OCI-LY7 (cell line): Measurements from ENCODE around the gene IRX6. TPM values are rescaled to one million over a fixed set of nuclear protein-coding genes. Genes with fewer than 3 reads are reported as not detected.

Experiments
- BruUV-seq: library from RNA; stranded (reverse); fragments of 400-500 nt; replicated peaks from 2 replicates; lab custom pipeline; 2021; lab: Mats Ljungman, UMichigan
- CTCF ChIA-PET: fragments of 300-600 bp; sonication (Branson Sonifier 250); formaldehyde crosslinking; loops from one replicate; lab custom pipeline; 2022; ENCODE audit warnings: antibody characterized with exemption; ENCODE audit not compliant: unreplicated experiment; lab: Charles Lee
- POLR2A ChIA-PET: fragments of 300-600 bp; sonication (Branson Sonifier 250); formaldehyde crosslinking; loops from one replicate; lab custom pipeline; 2022; ENCODE audit warnings: antibody characterized with exemption; lab: Charles Lee
- DNase-seq: peaks from one replicate; pipeline ENCODE4 v3.0.0-alpha.2; 2015; ENCODE audit warnings: low spot score
- H2AFZ ChIP-seq: fragments of 200-600 bp; sonication (generic), shearing (Covaris generic); 2 replicates; pipeline ENCODE4 v1.6.1; 2014; ENCODE audit warnings: mild to moderate bottlenecking, antibody characterized with exemption, low read length, moderate library complexity
- H3K27ac ChIP-seq: fragments of 200-600 bp; sonication (generic); 2 replicates; pipeline ENCODE4 v1.5.1; 2014; ENCODE audit warnings: mixed run types, low read depth, mild to moderate bottlenecking, moderate library complexity, low read length, inconsistent platforms; ENCODE audit not compliant: poor library complexity, severe bottlenecking
- H3K36me3 ChIP-seq: fragments of 200-600 bp; sonication (generic); 2 replicates; pipeline ENCODE4 v1.6.1; 2014; ENCODE audit warnings: mild to moderate bottlenecking, antibody characterized with exemption, low read length, moderate library complexity, mixed read lengths; ENCODE audit not compliant: insufficient read depth
- H3K4me1 ChIP-seq: fragments of 200-600 bp; sonication (generic); 2 replicates; pipeline ENCODE4 v1.5.1; 2014; ENCODE audit warnings: mild to moderate bottlenecking, low read length; ENCODE audit not compliant: insufficient read depth, poor library complexity, severe bottlenecking
- H3K4me2 ChIP-seq: fragments of 200-600 bp; sonication (generic); 2 replicates; pipeline ENCODE4 v1.6.1; 2014; ENCODE audit warnings: mild to moderate bottlenecking, low read length
- H3K4me3 ChIP-seq: fragments of 200-600 bp; sonication (generic); 2 replicates; pipeline ENCODE4 v1.5.1; 2014; ENCODE audit warnings: mild to moderate bottlenecking, low read depth, low read length; ENCODE audit not compliant: poor library complexity, severe bottlenecking
- H3K79me2 ChIP-seq: fragments of 200-600 bp; sonication (generic); 2 replicates; pipeline ENCODE4 v1.6.1; 2016; ENCODE audit warnings: low read depth, mild to moderate bottlenecking, low read length, moderate library complexity, mixed read lengths; ENCODE audit not compliant: insufficient read depth
- H3K9me2 ChIP-seq: fragments of 200-600 bp; sonication (generic); 2 replicates; pipeline ENCODE4 v1.6.1; 2016; ENCODE audit warnings: mild to moderate bottlenecking, low read length, mixed read lengths; ENCODE audit not compliant: insufficient read depth
- H3K9me3 ChIP-seq: fragments of 200-600 bp; sonication (generic); 2 replicates; pipeline ENCODE4 v1.6.1; 2014; ENCODE audit warnings: mild to moderate bottlenecking, mixed run types, low read length, mixed read lengths
- H4K20me1 ChIP-seq: fragments of 200-600 bp; sonication (generic); 2 replicates; pipeline ENCODE4 v1.6.1; 2014; ENCODE audit warnings: mild to moderate bottlenecking, antibody characterized with exemption, low read length, moderate library complexity, mixed read lengths; ENCODE audit not compliant: insufficient read depth
- EZH2phosphoT487 ChIP-seq: fragments of 200-600 bp; sonication (generic); IDR thresholded peaks from 2 replicates; pipeline ENCODE4 v1.6.1; 2018; ENCODE audit warnings: low read depth, borderline replicate concordance, mild to moderate bottlenecking, mixed run types, antibody characterized with exemption, low read length, moderate library complexity, mixed read lengths
- intact Hi-C: fragments of 100-400 bp; cut with micrococcal nuclease; formaldehyde crosslinking; loops from one replicate; pipeline ENCODE4 v1.10.0; 2022; ENCODE audit not compliant: unreplicated experiment
- total RNA-seq, 2 experiments: library from RNA; depleted of rRNA in 1 of 2; stranded (reverse); fragments of >200 nt in 1 of 2; shearing (Covaris generic) in 1 of 2; gene quantifications; 2 replicates each; pipeline ENCODE4 v1.2.3, GENCODE V29; 2014 to 2022
- TF ChIP-seq, protein P1 (sequence below): fragments of 200-600 bp; sonication (generic); conservative IDR thresholded peaks from 2 replicates; pipeline ENCODE4 v1.5.1; 2014; ENCODE audit warnings: mild to moderate bottlenecking, antibody characterized with exemption, low read length, moderate library complexity, mixed read lengths

The IRX6 gene
- total RNA-seq, 2 experiments from 2014 or later = not detected

DNA sequence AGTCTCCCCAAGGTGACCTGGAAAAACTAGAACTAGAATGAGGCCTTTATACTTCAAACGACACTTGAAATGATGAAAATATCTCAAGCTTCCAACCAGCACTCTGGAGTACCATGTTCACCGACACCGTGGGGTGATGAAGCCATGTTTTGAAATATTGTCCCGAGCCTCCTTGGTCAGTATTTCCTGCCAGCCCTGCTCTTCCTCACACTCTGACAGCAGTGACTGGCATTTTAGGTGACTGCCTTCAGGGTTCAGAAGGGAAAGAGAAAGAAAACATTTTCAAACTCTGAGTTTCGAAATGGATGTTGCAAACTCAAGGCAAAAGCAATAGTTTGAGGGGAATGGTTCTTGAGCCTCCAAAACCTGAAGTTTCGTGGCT, 39.3 kb upstream of the IRX6 start:
- BruUV-seq = no TSS peak
- Histone ChIP-seq H3K27ac (no peak overlapping the region), H3K9me2 (no peaks in the 10 kb centered on the region), H3K4me2 (no peak overlapping the region), H3K4me1 (no peaks in the 10 kb centered on the region), H3K79me2 (no peaks in the 10 kb centered on the region), H2AFZ (no peak overlapping the region), H3K4me3 (no peak overlapping the region), H3K9me3 (0 out of 2 replicates have a peak, but pooled peaks cover 13% of the 10 kb centered on the region), H4K20me1 (no peaks in the 10 kb centered on the region), H3K36me3 (no peaks in the 10 kb centered on the region)
- ChIA-PET CTCF (no interaction called here), POLR2A (interaction anchor here (0.9 kb wide), 1 partner anchor 22 kb away, joined by 4 read pairs; no protein-coding TSS in a partner anchor)
- intact Hi-C loops = no loop called here
- TF ChIP-seq, protein P1, sequence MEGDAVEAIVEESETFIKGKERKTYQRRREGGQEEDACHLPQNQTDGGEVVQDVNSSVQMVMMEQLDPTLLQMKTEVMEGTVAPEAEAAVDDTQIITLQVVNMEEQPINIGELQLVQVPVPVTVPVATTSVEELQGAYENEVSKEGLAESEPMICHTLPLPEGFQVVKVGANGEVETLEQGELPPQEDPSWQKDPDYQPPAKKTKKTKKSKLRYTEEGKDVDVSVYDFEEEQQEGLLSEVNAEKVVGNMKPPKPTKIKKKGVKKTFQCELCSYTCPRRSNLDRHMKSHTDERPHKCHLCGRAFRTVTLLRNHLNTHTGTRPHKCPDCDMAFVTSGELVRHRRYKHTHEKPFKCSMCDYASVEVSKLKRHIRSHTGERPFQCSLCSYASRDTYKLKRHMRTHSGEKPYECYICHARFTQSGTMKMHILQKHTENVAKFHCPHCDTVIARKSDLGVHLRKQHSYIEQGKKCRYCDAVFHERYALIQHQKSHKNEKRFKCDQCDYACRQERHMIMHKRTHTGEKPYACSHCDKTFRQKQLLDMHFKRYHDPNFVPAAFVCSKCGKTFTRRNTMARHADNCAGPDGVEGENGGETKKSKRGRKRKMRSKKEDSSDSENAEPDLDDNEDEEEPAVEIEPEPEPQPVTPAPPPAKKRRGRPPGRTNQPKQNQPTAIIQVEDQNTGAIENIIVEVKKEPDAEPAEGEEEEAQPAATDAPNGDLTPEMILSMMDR = no peak
- TF ChIP-seq EZH2phosphoT487 = no peak
- no peak for DNase-seq

DNA sequence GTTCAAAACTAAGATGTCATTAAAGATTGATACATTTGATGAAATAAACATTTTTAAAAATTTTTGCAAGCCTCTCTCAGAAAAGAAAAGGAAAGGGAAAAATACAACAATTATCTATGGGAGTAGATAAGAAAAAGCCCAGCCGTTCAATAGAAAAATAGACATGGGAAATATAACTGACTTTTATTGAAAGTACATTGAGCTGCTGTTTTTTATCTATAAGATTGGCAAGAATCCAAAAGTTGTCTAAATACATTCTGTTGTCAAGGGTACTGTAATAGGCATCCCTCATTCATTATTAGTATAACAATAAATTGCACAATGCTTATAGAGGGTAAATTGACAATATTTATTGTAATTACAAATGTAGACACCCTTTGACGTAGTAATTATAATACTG, 38.4 kb upstream of the IRX6 start:
- Histone ChIP-seq H3K4me1 (no peaks in the 10 kb centered on the region), H3K79me2 (no peaks in the 10 kb centered on the region), H3K9me3 (0 out of 2 replicates have a peak, but pooled peaks cover 13% of the 10 kb centered on the region), H4K20me1 (no peaks in the 10 kb centered on the region), H3K36me3 (no peaks in the 10 kb centered on the region), H3K4me3 (no peak overlapping the region), H3K27ac (no peak overlapping the region), H3K9me2 (no peaks in the 10 kb centered on the region), H3K4me2 (no peak overlapping the region), H2AFZ (no peak overlapping the region)
- intact Hi-C loops = no loop called here
- no peak for DNase-seq
- TF ChIP-seq EZH2phosphoT487 = no peak
- TF ChIP-seq, protein P1 = no peak
- POLR2A ChIA-PET = interaction anchor here (0.6 kb wide), 1 partner anchor 33 kb away, joined by 3 read pairs; no protein-coding TSS in a partner anchor
- BruUV-seq = no TSS peak
- CTCF ChIA-PET = no interaction called here

DNA sequence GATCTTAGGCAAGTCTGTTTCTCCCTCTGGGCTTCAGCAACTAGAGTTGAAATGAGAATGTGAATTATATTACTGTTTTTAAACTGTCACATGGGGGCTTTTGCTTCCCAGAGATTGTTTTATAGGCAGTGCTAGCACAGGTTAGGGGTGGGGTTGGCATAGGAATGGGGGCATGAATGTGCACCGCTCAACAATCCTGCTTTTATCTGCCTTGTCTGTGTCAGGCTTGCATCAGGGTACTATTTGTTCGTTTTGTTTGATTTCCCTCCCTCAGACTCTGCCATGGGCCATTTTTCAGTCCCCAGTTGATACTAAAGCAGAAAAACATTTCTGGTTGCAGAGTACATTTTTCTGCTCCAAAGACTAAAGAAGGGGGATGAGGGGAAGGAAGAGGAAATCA, 34.6 kb upstream of the IRX6 start:
- intact Hi-C loops = no loop called here
- no peaks in the 10 kb centered on the region for H3K79me2 ChIP-seq
- no peak overlapping the region for H2AFZ ChIP-seq
- no peaks in the 10 kb centered on the region for H3K9me2 ChIP-seq
- no peaks in the 10 kb centered on the region for H3K36me3 ChIP-seq
- no peaks in the 10 kb centered on the region for H4K20me1 ChIP-seq
- DNase-seq = no peak
- H3K4me3 ChIP-seq = no peak overlapping the region
- ChIA-PET POLR2A (no interaction called here), CTCF (no interaction called here)
- no peak overlapping the region for H3K4me2 ChIP-seq
- no peaks in the 10 kb centered on the region for H3K4me1 ChIP-seq
- 0 out of 2 replicates have a peak, but pooled peaks cover 13% of the 10 kb centered on the region for H3K9me3 ChIP-seq
- no peak overlapping the region for H3K27ac ChIP-seq
- TF ChIP-seq, protein P1 = no peak
- no peak for TF ChIP-seq EZH2phosphoT487
- BruUV-seq = no TSS peak
